Measurements from ENCODE around the gene CTSO. TPM values are rescaled to one million over a fixed set of nuclear protein-coding genes. Genes with fewer than 3 reads are reported as not detected.
"Not testable (repeated sequence)": the region's sequence is repeated elsewhere in the genome, so short reads cannot be mapped to it uniquely, and the experiment has no call there.

CTSO gene
- total RNA-seq, 2 experiments from 2014 or later: 2.3 to 2.4 TPM

DNA sequence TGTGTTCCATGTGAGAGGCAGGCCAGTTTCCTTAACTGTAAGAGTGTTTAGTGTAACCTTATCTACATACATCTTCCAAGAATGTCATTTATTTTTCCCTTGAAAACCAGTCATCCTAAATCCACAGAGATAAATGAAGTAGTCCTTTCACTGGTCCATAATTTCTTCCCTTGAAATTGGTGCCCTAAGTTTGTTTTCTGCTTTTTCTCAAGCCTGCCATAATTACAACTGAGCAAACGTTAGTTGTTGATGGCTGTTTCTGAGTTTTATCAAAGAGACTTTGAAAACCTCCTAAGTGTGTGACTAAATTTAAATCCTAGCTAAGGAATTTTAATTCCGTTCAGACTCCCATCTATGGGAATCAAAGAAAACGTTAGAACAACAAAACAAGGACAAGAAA is 53.8 kb downstream of the CTSO start:
- ATAC-seq (no peak), DNase-seq (no peak)
- no peak overlapping the region for H3K4me3 Mint-ChIP-seq
- POLR2A ChIA-PET: no interaction called here
- peaks cover 2% of the 10 kb centered on the region for H3K27me3 Mint-ChIP-seq (ENCODE audit: low read depth)
- H3K27ac Mint-ChIP-seq: no peak overlapping the region
- no peaks in the 10 kb centered on the region for H3K36me3 Mint-ChIP-seq (ENCODE audit: low read depth)
- CTCF ChIA-PET: no interaction called here
- H3K9me3 Mint-ChIP-seq (ENCODE audit: insufficient read depth): no peaks in the 10 kb centered on the region
- H3K4me1 Mint-ChIP-seq (ENCODE audit: low read depth): no peaks in the 10 kb centered on the region

DNA sequence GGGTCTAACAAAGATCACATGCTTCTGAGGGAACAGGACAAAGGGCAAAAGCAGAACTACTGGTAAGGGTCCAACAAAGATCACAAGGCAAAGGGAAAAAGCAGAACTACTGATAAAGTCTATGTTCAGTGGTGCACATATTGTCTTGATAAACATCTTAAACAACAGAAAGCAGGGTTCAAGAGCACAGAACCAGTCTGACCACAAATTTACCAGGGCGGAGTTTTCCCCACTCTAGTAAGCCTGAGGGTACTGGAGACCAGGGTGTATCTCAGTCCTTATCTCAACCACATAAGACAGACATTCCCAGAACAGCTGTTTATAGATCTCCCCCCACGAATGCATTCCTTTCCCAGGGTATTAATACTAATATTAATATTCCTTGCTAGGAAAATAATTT is 55.3 kb downstream of the CTSO start:
- H3K36me3 Mint-ChIP-seq (ENCODE audit: low read depth); H3K4me3 Mint-ChIP-seq; CTCF ChIA-PET; POLR2A ChIA-PET; DNase-seq; H3K27me3 Mint-ChIP-seq (ENCODE audit: low read depth); H3K9me3 Mint-ChIP-seq (ENCODE audit: insufficient read depth); H3K27ac Mint-ChIP-seq; H3K4me1 Mint-ChIP-seq (ENCODE audit: low read depth); ATAC-seq: not testable (repeated sequence)

DNA sequence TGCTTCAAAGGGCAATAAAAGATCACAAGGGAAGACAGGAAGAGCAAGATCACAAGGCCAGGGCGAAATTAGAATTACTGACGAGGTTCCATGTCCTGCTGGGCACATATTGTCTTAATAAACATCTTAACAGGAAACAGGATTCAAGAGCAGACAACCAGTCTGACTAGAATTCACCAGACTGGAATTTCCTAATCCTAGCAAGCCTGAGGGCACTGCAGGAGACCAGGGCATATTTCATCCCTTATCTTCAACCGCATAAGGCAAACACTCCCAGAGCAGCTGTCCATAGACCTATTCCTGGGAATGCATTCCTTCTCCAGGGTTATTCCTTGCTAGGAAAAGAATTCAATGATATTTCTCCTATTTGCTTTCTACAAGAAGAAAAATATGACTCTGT is 62.6 kb downstream of the CTSO start:
- H3K36me3 Mint-ChIP-seq (ENCODE audit: low read depth): no peaks in the 10 kb centered on the region
- POLR2A ChIA-PET: no interaction called here
- CTCF ChIA-PET: no interaction called here
- DNase-seq: no peak
- no peaks in the 10 kb centered on the region for H3K9me3 Mint-ChIP-seq (ENCODE audit: insufficient read depth)
- H3K4me1 Mint-ChIP-seq (ENCODE audit: low read depth): no peaks in the 10 kb centered on the region
- H3K27me3 Mint-ChIP-seq (ENCODE audit: low read depth): no peaks in the 10 kb centered on the region
- H3K27ac Mint-ChIP-seq: no peak overlapping the region
- H3K4me3 Mint-ChIP-seq: no peak overlapping the region
- ATAC-seq: no peak

DNA sequence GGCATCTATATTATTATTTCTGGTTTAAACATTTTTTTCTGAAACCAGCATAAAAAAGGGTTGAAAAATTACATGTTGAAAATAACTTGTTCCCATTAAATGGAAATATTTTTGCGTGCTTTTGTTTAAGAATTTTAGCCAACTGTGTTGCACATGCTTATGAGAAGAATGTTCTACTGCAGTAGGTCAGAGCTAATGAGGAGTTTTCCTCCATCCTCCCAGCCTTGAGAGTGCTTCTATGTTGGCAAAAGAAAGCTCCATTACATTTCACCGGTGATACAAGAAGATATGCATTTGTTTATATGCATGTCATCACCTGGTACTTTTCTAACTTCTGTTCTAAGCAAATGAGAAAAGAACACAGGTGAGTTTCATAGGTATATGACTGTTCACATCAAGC is 63.7 kb downstream of the CTSO start:
- CTCF ChIA-PET: no interaction called here
- no peak for DNase-seq
- Mint-ChIP-seq H3K36me3 (ENCODE audit: low read depth) (no peaks in the 10 kb centered on the region), H3K27ac (no peak overlapping the region), H3K27me3 (ENCODE audit: low read depth) (no peaks in the 10 kb centered on the region), H3K9me3 (ENCODE audit: insufficient read depth) (no peaks in the 10 kb centered on the region), H3K4me3 (no peak overlapping the region), H3K4me1 (ENCODE audit: low read depth) (no peaks in the 10 kb centered on the region)
- POLR2A ChIA-PET: no interaction called here
- no peak for ATAC-seq

DNA sequence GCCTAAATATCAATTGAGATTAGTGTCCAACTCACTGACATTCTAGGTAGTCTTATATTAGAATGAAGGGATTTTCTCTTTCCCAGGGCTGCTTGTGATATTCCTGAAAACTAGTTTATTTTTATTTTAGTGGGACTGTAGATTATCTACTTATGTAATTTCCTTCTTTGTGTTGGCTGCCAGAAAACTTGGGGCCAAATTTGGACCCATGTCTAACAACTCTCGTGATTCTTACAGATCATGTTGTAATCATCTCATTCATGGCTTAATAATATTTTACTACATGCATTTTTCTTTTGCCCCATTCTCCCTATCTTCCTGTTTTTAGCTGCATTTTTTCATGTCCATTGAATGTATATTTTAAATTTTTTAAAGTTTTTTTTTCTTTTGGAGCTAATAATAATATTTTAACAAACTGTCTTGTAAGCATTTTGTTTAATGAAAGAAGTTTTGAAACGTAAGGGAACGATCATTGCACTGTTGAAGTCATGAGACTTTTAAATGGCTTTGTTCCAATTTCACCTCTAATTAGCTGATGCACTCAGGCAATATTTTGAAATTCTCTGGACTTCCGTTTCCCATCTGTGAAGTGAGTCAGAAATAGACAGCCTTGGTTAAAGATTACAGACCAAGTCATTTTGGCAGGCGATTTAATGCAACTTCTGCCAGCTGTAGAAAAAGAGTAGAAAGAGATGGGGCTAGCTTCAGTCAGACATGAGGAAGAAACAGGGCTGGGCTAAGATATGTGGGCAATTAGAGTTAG is 64.5 kb downstream of the CTSO start:
- Mint-ChIP-seq H3K4me1 (ENCODE audit: low read depth) (no peaks in the 10 kb centered on the region), H3K27me3 (ENCODE audit: low read depth) (no peaks in the 10 kb centered on the region), H3K4me3 (no peak overlapping the region), H3K36me3 (ENCODE audit: low read depth) (no peaks in the 10 kb centered on the region), H3K27ac (no peak overlapping the region), H3K9me3 (ENCODE audit: insufficient read depth) (no peaks in the 10 kb centered on the region)
- no peak for ATAC-seq
- POLR2A ChIA-PET: no interaction called here
- CTCF ChIA-PET: no interaction called here
- DNase-seq: no peak

DNA sequence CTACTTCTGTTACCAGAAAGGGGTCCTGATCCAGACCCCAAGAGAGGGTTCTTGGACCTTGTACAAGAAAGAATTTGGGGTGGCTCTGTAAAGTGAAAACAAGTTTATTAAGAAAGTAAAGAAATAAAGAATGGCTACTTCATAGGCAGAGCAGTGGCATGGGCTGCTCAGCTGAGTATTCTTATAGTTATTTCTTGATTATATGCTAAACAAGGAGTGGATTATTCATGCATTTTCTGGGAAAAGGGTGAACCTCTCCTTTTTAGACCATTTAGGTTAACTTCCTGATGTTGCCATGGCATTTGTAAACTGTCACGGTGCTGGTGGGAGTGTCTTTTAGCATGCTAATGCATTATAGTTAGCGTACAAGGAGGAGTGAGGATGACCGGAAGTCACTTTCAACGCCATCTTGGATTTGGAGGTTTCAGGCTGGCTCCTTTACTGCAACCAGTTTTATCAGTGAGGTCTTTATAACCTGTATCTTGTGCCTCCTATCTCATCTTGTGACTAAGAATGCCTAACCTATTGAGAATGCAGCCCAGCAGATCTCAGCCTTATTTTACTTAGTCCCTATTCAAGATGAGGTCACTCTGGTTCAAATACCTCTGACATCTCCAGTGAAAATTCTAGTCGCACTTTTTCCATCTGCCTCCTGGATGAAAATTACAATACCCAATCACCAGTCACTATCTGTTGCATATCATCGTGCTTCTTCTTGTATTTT is 65.7 kb downstream of the CTSO start:
- Mint-ChIP-seq H3K9me3 (ENCODE audit: insufficient read depth) (no peaks in the 10 kb centered on the region), H3K4me1 (ENCODE audit: low read depth) (no peaks in the 10 kb centered on the region), H3K36me3 (ENCODE audit: low read depth) (no peaks in the 10 kb centered on the region), H3K4me3 (no peak overlapping the region), H3K27me3 (ENCODE audit: low read depth) (no peaks in the 10 kb centered on the region), H3K27ac (no peak overlapping the region)
- DNase-seq (no peak), ATAC-seq (no peak)
- ChIA-PET POLR2A (no interaction called here), CTCF (no interaction called here)

DNA sequence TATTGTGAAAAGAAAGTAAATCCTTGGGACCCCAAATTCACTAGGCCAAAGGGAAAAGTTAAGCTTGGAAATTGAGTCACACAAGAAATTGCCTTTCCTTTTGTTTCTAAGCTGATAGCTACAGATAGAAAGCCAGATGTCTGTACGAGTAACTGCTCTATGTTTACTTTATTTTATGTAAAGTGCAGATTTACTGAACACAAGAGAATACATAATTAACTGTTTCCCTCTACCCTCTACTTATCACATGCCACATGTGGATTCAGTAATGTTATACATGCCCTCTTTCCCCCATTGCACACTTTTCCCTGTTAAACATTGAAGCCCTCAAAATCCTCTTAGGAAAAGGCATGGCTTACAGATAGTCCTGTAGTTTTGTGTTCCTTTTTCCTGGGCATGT is 66.6 kb downstream of the CTSO start:
- Mint-ChIP-seq H3K27ac (no peak overlapping the region), H3K4me3 (no peak overlapping the region), H3K36me3 (ENCODE audit: low read depth) (no peaks in the 10 kb centered on the region), H3K9me3 (ENCODE audit: insufficient read depth) (no peaks in the 10 kb centered on the region), H3K4me1 (ENCODE audit: low read depth) (no peaks in the 10 kb centered on the region), H3K27me3 (ENCODE audit: low read depth) (peaks cover 2% of the 10 kb centered on the region)
- DNase-seq: no peak
- CTCF ChIA-PET: no interaction called here
- no peak for ATAC-seq
- POLR2A ChIA-PET: no interaction called here

- CTCF ChIA-PET: no interaction called here
- no peak for ATAC-seq
- H3K4me1 Mint-ChIP-seq (ENCODE audit: low read depth): no peaks in the 10 kb centered on the region
These were observed 68.0 kb downstream of the CTSO start for GRCh38 chr4:155885666-155886065.

DNA sequence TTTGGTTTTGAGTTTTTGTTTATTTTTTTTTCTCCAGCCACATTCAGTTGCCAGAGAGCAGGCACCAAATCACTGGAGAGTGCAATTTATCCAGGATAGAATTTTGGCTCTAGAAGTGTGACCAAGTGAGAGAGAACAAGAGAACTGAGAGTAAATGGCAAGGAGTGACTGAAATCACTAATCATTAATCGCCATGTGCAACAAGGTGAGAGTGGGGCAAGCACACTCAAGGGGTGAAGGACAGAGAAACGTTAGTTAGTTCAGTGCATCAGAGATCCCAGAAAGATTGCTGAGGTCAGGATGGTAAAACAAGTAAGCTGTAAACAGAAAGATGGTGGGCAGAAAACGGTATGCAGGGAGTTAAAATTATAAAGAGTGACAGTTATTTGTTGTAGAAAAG is 69.8 kb downstream of the CTSO start:
- DNase-seq (no peak), ATAC-seq (no peak)
- H3K4me3 Mint-ChIP-seq: no peak overlapping the region
- H3K36me3 Mint-ChIP-seq (ENCODE audit: low read depth): no peaks in the 10 kb centered on the region
- ChIA-PET POLR2A (no interaction called here), CTCF (no interaction called here)
- H3K27ac Mint-ChIP-seq: no peak overlapping the region
- peaks cover 2% of the 10 kb centered on the region for H3K27me3 Mint-ChIP-seq (ENCODE audit: low read depth)
- H3K4me1 Mint-ChIP-seq (ENCODE audit: low read depth): no peaks in the 10 kb centered on the region
- H3K9me3 Mint-ChIP-seq (ENCODE audit: insufficient read depth): no peaks in the 10 kb centered on the region

More at GRCh38 chr4:155885666-155886065, 68.0 kb downstream of the CTSO start:
- Mint-ChIP-seq H3K9me3 (ENCODE audit: insufficient read depth) (no peaks in the 10 kb centered on the region), H3K27me3 (ENCODE audit: low read depth) (peaks cover 2% of the 10 kb centered on the region), H3K36me3 (ENCODE audit: low read depth) (no peaks in the 10 kb centered on the region), H3K27ac (no peak overlapping the region), H3K4me3 (no peak overlapping the region)
- POLR2A ChIA-PET: no interaction called here
- DNase-seq: no peak

GRCh38 chr4:155881555-155881954 is 72.1 kb downstream of the CTSO start:
- Mint-ChIP-seq H3K27me3 (ENCODE audit: low read depth) (peaks cover 2% of the 10 kb centered on the region), H3K9me3 (ENCODE audit: insufficient read depth) (no peaks in the 10 kb centered on the region), H3K36me3 (ENCODE audit: low read depth) (no peaks in the 10 kb centered on the region), H3K27ac (no peak overlapping the region), H3K4me3 (no peak overlapping the region), H3K4me1 (ENCODE audit: low read depth) (no peaks in the 10 kb centered on the region)
- ChIA-PET POLR2A (no interaction called here), CTCF (no interaction called here)
- no peak for DNase-seq
- no peak for ATAC-seq

DNA sequence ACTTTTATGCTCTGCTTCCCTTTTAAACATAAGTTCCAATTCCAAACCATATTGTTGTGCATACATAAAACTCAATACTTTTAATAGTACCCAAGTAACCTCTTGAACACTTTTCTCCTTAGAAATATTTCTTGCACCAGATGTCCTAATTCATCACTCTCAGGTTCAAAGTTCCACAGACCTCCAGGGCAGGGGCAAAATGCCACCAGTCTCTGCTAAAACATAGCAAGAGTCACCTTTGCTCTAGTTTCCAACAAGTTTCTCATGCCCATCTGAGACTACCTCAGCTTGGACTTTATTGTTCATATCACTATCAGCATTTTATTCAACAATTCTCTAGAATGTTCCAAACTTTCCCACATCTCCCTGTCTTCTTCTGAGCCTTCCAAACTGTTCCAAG is 73.9 kb downstream of the CTSO start:
- Mint-ChIP-seq H3K4me1 (ENCODE audit: low read depth) (no peaks in the 10 kb centered on the region), H3K36me3 (ENCODE audit: low read depth) (no peaks in the 10 kb centered on the region), H3K4me3 (no peak overlapping the region), H3K9me3 (ENCODE audit: insufficient read depth) (no peaks in the 10 kb centered on the region), H3K27me3 (ENCODE audit: low read depth) (peaks cover 2% of the 10 kb centered on the region), H3K27ac (no peak overlapping the region)
- ChIA-PET POLR2A (no interaction called here), CTCF (no interaction called here)
- ATAC-seq (no peak), DNase-seq (no peak)

DNA sequence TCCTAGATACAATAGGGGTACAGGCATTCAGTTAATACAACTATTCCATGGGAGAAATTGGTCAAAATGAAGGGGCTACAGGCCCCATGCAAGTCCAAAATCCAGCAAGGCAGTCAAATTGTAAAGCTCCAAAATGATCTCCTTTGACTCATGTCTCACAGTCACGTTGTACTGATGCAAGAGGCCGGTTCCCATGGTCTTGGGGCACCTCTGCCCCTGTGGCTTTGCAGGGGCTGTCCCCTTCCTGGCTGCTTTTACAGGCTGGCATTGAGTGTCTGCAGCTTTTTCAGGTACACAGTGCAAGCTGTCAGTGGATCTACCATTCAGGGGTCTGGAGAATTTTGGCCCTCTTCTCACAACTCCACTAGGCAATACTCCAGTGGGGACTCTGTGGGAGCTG is 75.1 kb downstream of the CTSO start:
- Mint-ChIP-seq H3K4me1 (ENCODE audit: low read depth) (no peaks in the 10 kb centered on the region), H3K27me3 (ENCODE audit: low read depth) (peaks cover 2% of the 10 kb centered on the region), H3K4me3 (no peak overlapping the region), H3K9me3 (ENCODE audit: insufficient read depth) (no peaks in the 10 kb centered on the region), H3K27ac (no peak overlapping the region), H3K36me3 (ENCODE audit: low read depth) (no peaks in the 10 kb centered on the region)
- ChIA-PET POLR2A (no interaction called here), CTCF (no interaction called here)
- ATAC-seq (no peak), DNase-seq (no peak)

DNA sequence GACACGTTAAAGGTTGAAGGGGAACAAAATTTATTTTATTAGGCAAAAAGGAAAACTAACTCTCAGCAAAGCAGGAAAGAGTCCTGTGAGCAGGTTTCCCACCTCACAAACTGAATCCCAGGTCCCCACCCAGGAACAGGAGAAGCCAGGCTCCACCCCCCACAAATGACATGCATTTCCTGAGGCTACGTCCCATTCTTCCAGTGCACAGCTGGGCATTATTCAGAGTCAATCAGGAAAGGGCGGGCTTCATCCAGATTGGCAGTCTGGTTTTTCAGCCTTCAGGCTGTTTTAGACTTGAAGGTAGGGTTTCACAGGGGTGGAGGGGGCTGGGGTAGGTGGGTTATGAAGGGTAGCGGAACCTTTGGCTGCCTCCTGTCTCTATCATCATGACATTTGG is 75.7 kb downstream of the CTSO start:
- Mint-ChIP-seq H3K36me3 (ENCODE audit: low read depth) (no peaks in the 10 kb centered on the region), H3K9me3 (ENCODE audit: insufficient read depth) (no peaks in the 10 kb centered on the region), H3K27me3 (ENCODE audit: low read depth) (peaks cover 2% of the 10 kb centered on the region), H3K4me3 (no peak overlapping the region), H3K4me1 (ENCODE audit: low read depth) (no peaks in the 10 kb centered on the region), H3K27ac (no peak overlapping the region)
- CTCF ChIA-PET: no interaction called here
- DNase-seq (no peak), ATAC-seq (no peak)
- POLR2A ChIA-PET: no interaction called here

Measured in activated CD8-positive, alpha-beta T cell treated with anti-CD3 and anti-CD28 coated beads, Interleukin-2, amount 10 ng/mL, durations not matched to agents 7 days and 5 days (primary cell).